HG03575 (cell line): ENCODE results near the gene GRID2.

ENCODE experiments used
- ATAC-seq: cut with Tn5 transposase; IDR thresholded peaks from one replicate; pipeline ENCODE4 v1.9.1; 2021; ENCODE audit not compliant: unreplicated experiment, insufficient number of reproducible peaks, low FRiP score; ENCODE audit errors: extremely low read depth

GRID2 gene

GRCh38 chr4:93719552-93719951, 1415.8 kb downstream of the GRID2 start:
- ATAC-seq: no peak

- no peak for ATAC-seq
Measured at GRCh38 chr4:93722446-93722845, 1418.7 kb downstream of the GRID2 start.

GRCh38 chr4:93730251-93730650, 1426.5 kb downstream of the GRID2 start:
- ATAC-seq: no peak

GRCh38 chr4:93730760-93731159, 1427.0 kb downstream of the GRID2 start:
- ATAC-seq: no peak

GRCh38 chr4:93731456-93731855, 1427.7 kb downstream of the GRID2 start:
- no peak for ATAC-seq

- no peak for ATAC-seq
Measured at GRCh38 chr4:93732509-93732908, 1428.7 kb downstream of the GRID2 start.

GRCh38 chr4:93740890-93741289, 1437.1 kb downstream of the GRID2 start:
- ATAC-seq: no peak

- ATAC-seq: no peak
Measured at GRCh38 chr4:93743022-93743421, 1439.3 kb downstream of the GRID2 start.

GRCh38 chr4:93743635-93744034, 1439.9 kb downstream of the GRID2 start:
- ATAC-seq: no peak

GRCh38 chr4:93744961-93745360, 1441.2 kb downstream of the GRID2 start:
- no peak for ATAC-seq

- no peak for ATAC-seq
Measured at GRCh38 chr4:93746031-93746430, 1442.3 kb downstream of the GRID2 start.

- ATAC-seq: no peak
Measured at GRCh38 chr4:93747220-93747619, 1443.5 kb downstream of the GRID2 start.

GRCh38 chr4:93748373-93749291, 1444.9 kb downstream of the GRID2 start:
- ATAC-seq: peak; percentile 27

- ATAC-seq: peak; percentile 73
Measured at GRCh38 chr4:93749292-93749761, 1445.6 kb downstream of the GRID2 start.

- ATAC-seq: no peak
Measured at GRCh38 chr4:93751411-93751810, 1447.6 kb downstream of the GRID2 start.

- ATAC-seq: no peak
Measured at GRCh38 chr4:93756101-93756500, 1452.3 kb downstream of the GRID2 start.

- no peak for ATAC-seq
Measured at GRCh38 chr4:93759506-93759905, 1455.7 kb downstream of the GRID2 start.

GRCh38 chr4:93760284-93760683, 1456.5 kb downstream of the GRID2 start:
- no peak for ATAC-seq

- ATAC-seq: no peak
Measured at GRCh38 chr4:93761286-93761685, 1457.5 kb downstream of the GRID2 start.

- ATAC-seq: no peak
Measured at GRCh38 chr4:93764639-93765246, 1461.0 kb downstream of the GRID2 start.
